GM18520 (cell line): Measurements from ENCODE around the gene CACNA2D3.
"Not testable (repeated sequence)": the region's sequence is repeated elsewhere in the genome, so short reads cannot be mapped to it uniquely, and the experiment has no call there.

Experiments used
- ATAC-seq: cut with Tn5 transposase; IDR thresholded peaks from one replicate; pipeline ENCODE4 v1.9.1; 2021; ENCODE audit not compliant: unreplicated experiment

CACNA2D3 gene

DNA sequence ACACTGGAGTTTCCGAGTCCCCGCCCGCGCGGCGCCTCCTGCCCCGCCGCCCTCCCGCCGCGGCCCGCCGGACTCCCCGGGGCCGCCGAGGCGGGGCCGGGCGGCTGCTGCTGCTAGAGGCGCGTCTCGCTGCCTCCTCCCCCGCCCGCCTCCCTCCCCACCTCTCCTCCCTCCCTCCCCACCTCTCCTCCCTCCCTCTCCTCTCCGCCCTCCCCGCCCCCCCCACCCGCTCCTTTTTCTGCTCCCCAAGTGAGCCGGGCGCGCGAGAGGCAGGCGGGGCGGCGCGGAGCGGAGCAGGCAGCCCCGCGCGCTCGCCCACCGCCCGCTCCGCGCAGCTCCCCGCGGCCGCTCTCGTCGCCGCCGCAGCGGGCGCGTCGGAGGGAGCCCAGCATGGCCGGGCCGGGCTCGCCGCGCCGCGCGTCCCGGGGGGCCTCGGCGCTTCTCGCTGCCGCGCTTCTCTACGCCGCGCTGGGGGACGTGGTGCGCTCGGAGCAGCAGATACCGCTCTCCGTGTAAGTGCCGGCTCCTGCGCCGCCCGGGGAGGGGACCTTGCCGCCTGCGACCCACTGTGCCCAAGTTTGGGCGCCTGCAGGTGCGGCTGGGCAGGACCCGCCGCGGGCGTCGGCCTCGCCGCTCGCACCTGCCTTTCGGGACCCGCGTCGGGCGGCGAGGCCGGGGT is at the start of gene CACNA2D3:
Gene CACNA2D3 (plus strand): TSS at position 229 of the 679 bp plus-strand sequence.
- ATAC-seq = no peak

DNA sequence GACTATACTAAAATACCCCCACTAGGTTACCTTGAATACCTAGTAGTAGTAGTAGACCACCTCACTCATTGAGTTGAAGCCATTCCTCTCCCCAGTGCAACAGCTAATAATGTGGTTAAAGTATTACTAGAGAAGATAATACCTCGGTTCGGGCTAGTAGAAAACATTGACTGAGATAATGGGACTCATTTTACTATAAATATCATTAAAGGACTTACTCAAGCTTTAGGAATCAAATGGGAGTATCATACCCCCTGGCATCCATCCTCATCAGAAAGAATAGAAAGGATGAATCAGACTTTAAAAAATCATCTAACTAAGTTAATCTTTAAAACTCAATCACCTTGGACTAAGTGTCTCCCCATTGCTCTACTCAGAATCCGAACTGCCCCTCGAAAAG is 49.0 kb upstream of the CACNA2D3 start:
- ATAC-seq = no peak

DNA sequence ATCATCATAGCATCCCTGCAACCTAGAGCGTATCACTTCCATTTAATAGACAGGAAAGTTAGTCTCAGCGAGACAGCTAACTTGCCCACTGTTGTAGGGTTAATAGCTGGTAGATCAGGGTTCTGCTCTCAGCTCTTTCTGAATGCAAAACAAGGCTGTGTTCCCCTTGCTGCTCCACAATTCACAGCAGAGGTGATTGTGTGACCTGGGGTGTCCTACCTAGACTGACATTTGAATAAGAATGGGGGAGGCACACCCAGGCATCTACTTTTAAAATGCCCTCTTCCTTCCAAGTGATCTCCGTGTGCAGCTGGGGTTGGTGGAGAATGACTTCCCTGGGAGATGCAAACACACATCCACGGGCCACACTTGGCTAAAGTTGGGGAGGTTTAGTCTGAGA is 43.0 kb upstream of the CACNA2D3 start:
- ATAC-seq = no peak

DNA sequence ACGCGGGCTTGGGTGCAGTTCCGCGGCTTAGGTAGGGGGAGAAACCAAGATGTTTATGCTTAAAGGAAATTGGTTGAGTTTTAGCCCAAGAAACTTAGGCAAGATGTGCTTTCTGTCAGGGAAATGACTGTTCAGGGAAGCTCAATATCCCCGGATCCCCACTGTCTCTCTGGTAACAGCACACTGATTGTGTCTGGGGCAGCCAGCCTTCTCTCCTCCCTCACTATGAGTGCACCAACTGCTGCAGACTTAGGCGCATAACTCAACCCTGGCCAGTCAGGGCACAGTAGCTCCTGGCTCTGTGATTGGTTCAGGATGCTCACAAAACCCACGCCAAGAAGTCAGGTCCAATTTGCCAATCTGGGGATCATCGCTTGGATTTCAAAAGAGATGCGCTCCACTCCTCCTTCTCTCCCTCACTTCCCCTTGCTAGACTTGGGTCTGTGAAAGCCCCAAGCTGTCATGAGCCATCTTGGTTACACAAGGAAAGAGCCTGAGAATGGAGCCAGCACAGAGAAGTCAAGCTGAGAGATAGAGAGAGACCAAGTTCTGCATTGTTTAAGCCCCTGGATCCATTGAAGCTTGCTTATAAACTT is 42.5 kb upstream of the CACNA2D3 start:
- ATAC-seq = no peak

DNA sequence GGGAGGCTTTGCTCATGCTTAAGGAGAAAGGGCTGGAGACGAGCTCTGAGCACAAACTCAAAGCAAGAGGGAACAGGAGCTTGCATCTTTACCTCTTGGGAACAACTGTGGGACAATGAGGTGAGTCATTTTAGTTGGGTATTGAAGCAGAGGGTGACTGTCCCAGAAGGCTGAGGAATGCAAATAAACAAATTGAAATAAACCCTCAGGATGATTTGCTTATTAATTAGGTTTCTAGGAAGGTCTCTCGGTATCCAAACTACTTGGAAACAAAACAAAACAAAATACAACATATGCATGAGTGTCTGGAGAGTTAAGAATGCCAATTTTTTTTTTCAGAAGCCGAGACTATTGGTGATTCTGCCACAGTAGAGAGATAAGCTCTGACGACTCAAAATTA is 38.4 kb upstream of the CACNA2D3 start:
- no peak for ATAC-seq

DNA sequence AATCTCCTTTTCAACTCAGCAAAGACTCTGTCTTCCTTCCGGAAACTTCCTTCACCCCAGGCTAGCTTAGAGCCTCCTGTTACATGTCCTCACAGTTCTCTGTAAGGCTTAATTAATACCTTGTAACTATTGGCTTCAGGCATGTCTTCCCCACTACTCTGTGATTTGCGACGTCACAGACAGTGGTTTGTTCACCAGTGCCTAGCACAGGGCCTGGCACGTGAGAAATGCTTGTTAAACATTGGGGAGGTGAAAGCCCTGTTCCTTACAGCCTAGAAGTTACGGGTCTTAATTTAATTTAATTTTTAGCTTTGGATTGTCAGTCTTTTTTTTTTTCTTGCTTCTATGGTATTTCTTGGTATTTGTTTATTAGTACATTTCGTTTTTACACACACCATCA is 36.4 kb upstream of the CACNA2D3 start:
- no peak for ATAC-seq

DNA sequence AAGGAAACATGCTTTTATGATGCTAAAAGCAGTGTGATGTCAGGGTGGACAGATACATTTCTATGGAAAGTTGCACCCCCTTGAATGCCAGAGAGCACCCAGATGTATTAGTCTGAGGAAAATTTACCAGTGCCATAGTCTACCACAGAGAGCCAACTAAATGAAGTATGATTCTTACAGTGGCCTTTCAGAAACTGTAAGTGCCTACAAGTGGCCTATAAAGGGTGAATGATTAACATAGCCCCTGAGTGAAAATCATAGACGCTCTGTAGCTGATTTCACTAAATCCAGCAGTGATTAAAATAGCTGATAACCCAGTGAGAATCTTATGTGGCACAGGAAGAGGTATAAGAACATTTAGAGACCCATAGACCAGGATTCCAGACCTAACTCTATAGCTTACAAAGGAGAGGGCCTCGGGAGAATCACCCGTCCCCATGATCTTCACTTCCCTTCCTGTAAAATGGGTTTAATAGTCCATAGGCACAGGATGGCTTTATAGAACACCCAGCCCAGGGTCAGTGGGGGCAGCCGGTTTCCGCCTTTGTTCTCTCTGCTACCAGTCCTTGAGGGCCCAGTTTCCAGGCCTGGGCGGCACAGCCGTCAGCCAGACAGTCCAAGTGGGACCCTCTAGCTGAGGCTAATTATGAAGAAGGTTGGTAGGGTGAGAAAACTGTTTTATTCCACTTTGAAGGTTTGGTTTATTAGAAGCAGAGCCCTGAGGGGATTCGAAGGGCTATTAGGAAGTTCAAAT is 35.5 kb upstream of the CACNA2D3 start:
- ATAC-seq = no peak

DNA sequence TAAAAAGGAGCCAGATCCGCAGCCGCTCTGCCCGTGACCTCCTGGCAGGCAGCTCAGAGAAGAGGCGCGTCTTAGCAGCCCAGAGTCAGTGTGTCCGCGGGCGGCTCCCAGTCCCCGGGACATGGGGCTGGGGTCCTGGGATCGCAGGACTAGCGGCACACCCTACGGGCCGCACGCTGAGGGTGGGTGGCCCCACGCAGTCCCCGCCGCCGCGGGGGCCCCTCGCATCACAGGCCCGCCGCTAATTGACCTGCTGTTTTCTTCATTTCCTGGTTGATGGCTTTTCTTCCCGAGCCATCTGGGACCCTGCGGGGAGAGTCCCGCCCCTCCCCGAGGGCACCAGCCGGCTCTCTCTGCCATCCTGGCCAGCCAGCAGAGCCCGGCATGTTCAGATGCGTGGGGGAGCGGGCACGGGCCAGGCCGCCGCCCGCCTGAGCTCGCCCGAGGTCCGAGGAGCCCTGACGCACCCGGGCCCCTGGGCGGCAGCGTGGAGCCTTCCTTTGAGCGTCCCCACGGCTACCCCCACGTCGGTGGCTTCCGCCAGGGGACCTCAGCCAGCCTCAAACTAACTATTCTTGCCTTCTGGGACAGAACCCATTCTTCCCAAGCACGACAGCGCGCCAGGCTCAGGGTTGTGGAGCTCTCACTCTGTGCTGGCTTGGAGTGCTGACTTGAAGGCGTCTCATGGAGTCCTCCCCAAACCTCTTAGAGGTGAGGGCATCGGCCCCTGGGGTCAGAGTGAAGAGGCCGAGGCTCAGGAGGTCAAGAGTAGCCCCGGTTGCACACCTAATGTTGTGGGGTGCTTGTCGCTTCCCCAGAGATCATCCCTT is 34.6 kb upstream of the CACNA2D3 start:
- no peak for ATAC-seq

DNA sequence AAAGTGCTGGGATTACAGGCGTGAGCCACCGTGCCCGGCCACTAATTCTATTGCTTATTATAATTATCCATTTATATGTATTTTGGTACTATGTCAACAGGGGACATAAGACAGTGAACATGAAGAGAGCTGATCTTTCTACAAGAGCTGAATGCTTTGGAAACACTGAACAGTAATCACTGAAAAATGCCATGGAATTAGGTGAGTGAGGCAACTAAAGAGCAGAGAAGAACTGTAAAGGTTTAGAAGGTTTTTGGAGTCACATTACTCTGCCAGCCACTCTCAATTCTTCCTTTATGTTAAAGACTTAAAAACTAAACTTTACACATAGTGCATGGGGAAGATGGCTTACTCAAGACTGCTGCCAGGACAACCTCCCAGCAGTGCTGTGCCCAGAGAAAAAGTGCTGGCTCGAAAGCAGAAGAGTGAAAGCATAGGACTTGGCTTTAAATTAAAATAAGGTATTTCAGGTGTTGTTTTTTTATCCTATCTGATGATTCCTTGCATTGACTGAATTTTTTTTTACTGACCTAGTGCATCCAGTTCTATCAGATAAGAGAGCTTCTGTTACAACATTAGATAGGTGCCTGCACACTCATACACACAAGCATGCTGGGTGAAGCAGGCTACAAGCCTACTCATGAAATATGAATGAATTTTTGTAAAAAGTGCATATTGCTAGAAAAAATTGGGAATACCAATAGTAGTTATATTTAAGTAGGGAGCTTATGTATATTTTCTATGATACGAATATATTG is 28.7 kb upstream of the CACNA2D3 start:
- no peak for ATAC-seq

DNA sequence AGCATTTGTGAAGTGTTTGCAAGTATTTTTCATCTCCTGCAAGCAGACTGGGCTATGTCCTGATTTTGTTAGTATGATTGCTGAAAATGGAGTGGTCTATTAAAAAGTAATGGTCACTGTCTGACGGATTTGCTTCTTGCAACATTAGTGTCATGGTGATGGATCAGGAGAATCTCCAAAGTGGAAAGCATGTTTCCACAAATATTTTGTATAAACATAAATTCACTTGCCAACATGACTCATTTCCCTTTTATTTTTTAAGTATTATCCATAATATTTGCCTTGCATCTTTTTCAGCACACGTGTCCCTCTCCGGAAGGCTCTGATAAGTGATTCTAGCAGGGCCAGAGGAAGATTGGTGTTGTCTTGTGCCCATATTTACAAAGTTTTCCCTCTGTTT is 27.4 kb upstream of the CACNA2D3 start:
- ATAC-seq = no peak

DNA sequence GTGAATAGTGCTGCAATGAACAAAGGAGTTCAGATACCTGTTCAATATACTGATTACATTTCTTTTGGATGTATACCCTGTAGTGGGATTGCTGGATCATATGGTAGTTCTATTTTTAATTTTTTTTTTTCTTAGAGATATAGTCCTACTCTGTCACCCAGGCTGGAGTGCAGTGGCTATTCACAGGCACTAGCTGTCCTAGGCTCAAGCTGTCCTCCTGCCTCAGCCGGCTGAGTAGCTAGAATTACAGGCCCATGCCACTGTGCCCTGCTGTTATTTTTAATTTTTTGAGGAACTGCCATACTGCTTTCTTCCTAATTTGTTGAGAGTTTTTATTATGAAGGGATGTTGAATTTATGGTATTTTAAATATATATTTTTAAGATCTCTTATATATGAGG is 23.0 kb upstream of the CACNA2D3 start:
- no peak for ATAC-seq

DNA sequence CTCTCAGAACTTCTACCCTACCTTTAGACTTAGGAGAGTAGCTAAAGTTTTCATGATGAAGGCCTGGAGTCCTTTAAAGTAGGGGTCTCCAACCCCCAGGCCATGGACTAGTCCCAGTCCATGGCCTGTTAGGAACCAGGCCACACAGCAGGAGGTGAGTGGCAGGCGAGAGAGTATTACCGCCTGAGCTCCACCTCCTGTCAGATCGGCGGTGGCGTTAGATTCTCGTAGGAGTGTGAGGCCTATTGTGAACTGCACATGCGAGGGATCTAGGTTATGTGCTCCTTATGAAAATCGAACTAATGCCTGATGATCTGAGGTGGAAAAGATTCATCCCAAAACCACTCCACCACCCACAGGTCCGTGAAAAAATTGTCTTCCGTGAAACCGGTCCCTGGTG is 18.3 kb upstream of the CACNA2D3 start:
- no peak for ATAC-seq

DNA sequence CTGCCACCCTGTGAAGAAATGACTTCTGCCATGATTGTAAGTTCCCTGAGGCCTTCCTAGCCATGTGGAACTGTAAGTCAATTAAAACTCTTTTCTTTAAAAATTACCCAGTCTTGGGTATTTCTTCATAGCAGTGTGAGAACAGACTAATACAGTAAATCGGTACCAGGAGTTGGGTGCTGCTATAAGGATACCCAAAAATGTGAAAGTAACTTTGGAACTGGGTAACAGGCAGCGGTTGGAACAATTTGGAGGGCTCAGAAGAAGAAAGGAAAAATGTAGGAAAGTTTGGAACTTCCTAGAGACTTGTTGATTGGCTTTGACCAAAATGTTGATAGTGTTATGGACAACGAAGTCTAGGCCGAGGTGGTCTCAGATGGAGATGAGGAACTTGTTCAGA is 6.2 kb upstream of the CACNA2D3 start:
- not testable (repeated sequence) for ATAC-seq

DNA sequence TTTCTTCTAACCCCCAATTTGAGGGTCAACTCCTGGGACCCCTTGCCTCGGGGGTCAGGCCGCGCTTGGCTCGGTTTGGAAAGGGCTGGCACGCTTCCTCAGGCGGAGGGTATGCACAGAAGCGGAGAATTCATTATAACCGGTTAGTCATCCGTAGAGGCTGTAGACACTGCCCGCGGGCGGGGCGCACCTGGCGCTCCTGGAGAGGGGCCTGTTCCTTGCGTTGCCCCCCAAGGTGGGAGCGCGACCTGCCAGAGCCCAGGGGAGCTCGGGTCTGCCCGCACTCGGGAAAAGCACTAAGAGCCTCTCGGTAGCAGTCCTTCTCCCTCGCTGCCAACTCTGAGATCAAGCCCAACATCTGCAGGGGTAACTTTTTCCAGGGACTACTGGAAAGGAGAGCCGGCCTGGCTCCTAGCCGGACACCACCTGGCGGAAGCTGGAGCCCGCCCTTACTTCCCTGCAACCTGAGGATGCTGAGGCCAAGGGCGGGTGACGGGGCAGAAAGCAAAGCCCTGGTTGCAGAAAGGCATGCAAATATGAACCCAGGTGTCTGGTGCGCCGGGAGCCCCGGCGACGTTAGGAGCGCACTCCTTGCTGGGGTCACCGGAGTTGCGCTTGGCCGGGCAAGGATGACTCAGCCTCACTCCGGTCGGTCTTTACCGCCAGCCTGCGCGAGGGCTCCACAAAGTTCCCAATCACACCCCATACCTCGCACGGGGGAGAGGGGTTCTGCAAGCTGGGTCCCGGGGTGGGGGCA is 1.5 kb upstream of the CACNA2D3 start:
- no peak for ATAC-seq

DNA sequence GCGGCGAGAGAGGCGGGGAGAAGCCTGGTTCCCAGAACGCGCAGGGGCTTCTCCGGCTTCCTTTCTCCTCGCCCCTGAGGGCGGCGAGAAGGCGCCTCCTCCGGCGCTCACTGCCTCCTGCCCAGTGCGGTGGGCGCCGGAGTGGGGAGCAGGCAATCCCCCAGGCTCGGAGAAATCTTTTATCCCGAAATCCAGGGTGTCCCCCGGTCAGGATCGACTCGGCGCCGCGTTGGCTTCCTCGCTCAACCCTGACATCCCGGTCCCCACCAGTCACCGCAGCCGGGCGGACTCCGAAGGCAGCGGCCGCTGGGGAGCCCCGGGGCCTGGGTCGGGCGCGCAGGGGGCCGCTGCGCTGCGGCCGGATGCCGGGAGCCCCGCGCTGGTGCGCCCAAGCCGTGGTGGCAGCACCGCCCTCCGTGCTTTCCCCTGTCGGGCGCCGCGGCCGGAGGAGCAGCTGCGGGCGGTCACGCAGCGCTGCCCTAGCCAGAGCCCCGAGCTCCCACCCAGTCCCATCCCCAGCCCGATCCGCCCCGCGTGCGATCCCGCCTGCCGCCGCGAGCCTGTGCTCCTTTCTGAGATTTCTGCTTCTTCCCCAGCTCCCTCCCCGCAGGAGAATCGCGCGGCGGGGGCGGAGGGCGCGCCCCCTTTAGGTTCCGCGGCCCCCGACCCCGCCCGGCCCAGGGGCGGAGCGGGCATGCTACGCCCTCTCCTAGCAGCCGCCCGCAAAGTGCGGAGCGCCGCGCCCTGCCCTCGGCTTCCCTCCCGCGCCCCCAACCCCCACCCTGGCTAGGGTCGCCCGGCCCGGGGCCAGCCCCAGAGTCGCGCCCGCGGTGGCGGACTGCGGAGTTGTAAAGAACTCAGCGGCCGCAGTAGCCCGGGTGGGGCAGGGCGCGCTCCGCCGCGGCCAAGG is 683 bp upstream of the CACNA2D3 start:
- no peak for ATAC-seq

DNA sequence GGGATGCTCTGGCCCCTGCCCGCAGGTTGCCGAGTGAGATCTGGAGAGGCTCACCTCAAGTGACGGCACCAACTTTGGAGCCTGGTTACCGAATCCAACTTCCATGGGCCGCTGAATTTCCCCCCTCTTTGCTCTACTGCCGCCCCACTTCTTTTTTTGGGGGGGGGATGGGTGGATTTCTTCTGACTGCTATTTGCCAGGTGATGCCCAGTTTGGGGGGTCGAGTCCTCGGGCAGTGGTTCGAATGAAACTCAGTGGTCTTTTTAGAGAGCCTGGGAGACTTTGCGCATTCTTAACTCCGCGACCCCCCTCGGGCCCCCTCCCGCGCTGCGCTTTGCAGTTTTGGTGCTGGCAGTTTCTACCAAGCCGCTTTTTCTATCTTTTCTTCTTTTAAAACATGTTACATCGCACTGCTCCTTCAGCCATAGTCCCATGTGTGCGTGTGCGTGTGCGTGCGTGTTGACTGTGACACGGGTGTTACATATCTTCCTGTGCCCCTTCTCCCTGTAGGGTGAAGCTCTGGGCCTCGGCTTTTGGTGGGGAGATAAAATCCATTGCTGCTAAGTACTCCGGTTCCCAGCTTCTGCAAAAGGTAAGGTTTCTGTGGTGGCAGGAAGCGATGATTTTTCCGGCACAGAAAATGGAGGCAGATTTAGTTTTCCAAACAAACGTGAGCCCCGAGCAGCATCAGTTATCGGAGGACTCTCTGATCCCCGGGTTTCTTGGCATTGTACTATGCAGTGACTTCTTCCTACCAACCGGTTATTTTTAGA is 837 bp downstream of the CACNA2D3 start:
- no peak for ATAC-seq

DNA sequence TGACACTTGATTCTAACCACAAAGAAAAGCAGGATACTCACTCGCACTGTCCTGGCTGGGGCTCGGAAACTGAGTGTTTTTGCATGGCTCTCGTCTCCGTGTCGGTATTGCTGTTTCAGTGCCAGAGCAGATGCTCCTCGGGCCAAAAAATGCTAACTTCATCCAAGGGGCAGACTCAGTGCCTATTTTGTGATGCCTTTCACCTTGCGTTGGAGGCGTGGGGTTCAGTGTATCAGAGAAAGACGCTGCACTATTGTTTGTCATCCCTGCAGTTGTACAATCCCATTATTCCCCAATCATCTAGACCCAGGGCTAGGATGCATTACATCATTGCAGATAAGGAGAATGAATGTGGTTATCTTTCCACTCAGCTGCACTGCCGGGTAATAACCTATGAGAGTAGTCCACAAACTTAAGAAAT is 1.4 kb downstream of the CACNA2D3 start:
- no peak for ATAC-seq

DNA sequence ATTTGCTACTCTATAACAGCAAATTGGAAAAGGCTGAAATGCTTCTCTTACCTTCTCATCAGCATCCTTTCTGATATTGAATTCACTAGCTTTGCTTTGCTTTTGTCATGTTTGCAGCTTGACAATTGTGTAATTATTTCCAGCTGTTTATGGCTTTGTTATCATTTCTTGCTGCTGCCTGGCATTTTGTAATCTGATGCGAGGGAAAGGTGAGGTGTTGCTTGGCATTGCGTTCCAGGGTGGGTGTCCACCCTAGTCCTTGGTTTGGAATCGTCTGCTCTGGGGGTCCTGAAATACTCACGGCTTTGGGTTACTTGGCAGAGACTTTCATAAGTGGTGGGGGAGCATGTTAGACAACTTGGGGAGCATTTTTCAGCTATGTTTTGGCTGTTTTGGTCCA is 2.9 kb downstream of the CACNA2D3 start:
- ATAC-seq = no peak
